GM18867 (cell line): Measurements from ENCODE around the gene GZMA.
A peak's percentile ranks its signal among the peaks of the same experiment; 100 is the strongest.
"Not testable (repeated sequence)": the region's sequence is repeated elsewhere in the genome, so short reads cannot be mapped to it uniquely, and the experiment has no call there.

Experiments used
- ATAC-seq: cut with Tn5 transposase; IDR thresholded peaks from one replicate; pipeline ENCODE4 v1.9.1; 2021; ENCODE audit warnings: mild to moderate bottlenecking, moderate library complexity; ENCODE audit not compliant: unreplicated experiment

The GZMA gene

DNA sequence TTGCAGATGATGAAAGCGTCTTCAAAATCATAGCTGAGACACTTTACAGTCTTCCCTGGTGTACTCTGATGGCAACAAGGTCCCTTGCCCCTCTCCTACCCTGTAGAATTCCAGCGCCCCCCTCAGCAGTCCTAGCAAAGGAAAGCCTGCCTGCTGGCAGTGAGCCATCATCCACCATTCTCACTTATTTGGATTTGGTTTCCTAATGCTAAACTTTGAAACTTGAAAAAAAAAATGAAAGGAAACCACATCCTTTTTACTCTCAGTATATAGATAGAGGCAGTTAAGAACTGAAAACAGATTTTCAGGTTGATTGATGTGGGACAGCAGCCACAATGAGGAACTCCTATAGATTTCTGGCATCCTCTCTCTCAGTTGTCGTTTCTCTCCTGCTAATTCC is at the start of gene GZMA:
Gene GZMA (plus strand): TSS at position 299 of the 400 bp plus-strand sequence. CDS start 37 bp downstream, at position 336.
- no peak for ATAC-seq

DNA sequence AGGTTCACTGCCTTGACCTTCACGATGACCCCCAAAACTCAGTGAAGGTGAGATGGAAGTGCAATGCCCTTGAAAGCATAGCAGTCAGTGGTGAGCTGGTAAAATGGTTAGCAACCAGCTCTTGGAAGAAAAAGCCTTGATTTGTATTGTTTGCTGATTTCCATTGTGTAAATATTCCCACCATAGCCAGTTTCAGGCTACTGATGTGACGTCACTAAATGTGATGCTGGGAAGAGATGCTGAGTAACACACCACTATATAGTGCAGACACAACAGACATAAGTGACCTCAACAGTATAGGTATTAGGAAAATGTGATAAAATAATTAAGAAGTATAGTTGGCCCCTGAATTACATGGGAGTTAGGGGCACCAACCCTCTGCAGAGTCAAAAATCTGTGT is 47.3 kb upstream of the GZMA start:
- no peak for ATAC-seq

DNA sequence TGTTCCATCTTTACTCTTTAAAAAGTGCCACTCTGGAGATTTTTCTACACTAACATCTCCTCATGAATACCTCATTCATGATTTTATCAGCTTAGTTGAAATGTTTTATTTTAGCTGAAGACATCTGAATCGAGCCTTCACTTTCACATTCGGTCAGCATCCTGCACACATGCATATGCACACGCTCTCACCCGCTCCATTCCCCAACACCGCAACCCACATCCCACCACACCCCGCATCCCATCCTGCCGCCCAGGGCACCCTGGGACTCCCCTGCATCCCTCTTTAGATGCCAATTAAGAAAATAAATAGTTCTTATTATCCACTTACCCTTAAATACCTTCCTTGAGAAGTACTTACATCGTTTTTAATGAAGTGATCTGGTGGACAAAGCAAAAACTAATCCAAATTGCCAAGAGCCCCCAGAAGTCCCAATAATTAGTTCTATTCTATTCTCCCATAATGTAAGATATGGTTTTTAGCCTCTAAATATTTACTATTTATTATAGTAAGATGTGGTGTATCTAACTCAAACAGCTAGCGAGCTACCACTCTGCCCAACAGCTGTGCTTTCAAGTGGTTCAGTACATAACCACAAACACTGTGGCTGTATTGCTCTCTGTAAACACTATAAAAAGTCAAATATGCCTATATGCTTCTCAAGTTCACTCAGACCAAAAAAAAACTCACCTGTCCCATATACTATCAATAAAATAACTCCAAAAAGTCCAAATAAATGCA is 40.2 kb upstream of the GZMA start:
- peak; percentile 49 for ATAC-seq

DNA sequence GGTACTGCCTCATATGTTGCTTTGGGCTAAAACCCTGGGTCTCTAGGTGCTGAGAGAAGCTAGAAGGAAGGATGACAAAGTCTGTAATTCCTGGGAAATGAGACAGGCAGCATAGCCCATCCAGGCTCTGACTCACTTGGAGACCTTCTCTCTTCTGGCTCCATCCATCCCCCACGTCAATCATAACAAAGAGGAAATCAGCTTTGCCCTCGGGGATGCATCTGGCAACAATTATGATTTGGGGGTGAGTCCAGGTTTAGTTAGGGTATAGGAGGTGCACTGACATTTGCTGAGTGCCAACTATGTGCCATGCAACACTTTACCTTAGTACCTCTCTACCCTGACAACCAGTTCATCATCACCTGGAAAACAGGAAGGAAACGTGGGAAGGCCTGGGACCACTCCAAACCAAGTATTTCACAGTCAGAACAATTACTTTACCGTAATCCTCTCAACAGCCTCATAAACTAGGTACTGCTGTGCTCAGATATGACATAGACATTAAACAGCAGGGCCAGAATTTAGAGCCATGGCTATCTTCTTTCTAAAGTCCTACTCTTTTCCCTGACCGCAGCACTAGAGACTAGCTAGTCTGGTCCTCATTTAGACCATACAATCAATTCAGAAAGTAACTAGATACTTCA is 39.1 kb upstream of the GZMA start:
- no peak for ATAC-seq

DNA sequence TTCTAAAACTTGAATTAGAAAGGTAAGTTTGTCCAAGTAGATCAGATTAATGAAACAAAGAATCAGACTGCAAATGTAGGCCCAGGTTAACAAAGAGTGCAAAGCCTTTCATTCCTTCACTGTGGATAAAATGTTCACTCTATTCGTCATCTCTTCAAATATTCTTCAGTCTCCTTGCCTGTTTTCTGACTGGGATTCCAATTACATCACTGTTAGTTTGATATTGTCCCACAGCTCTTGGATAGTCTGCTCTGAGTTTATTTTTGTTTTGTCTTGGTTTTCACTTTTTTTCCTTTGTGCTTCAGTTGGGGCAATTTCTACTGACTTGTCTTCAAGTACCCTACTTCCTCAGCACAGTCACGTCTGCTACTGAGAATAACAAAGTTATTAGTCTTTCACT is 38.5 kb upstream of the GZMA start:
- ATAC-seq: no peak

DNA sequence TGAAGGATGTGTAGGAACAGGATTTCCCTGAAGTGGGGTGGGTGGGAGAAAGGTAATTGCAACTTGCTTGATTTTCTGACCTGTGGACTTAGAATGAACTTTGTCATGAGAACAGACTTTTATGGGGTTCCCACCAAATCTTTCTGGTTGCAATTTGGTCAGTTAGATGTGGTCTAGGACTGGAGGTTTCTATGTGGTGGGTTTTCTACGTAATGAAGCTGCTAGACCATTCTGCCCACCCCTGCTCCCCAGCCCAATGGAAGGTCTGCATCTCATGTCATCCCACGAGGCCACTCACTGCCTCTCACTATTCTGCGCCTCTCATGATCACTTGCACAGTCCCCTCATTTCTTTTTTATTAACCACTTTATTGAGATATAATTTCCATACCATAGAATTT is 37.9 kb upstream of the GZMA start:
- no peak for ATAC-seq

DNA sequence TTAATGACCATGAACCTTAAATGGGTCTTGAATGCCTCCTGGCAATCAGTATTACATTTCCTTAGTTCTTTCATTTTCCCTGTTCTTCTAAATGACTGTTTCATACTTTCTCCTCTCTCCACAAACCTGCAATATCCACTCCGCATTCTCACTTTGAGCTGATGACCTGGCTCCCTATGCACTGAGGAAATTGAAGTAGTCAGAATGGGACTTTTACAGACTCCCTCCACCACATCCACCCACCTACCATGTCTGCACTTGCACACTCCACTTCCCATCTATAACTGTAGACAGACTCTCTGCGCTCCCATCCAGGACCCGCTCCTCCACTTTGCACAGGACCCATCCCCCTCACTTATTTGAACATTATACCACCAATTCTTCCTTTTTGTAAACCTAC is 36.2 kb upstream of the GZMA start:
- ATAC-seq: no peak

DNA sequence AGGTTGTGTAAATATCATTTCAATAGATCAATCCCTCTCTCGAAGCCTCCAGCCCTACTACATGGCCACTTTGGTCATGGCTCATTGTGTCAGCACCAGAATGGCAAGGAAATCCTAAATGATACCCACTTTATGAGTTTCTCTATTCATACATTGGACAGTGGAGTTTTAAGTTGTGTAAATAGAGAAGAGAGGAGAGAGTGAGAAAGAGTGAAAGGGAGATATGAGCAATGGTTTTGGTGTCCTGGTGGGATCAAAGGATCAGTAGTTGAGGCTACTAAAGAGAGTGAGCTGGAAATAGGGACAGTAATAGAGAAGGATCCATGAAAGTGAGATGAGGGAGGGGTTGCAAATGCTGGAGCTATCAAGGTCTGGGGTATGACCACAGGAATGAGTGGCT is 31.5 kb upstream of the GZMA start:
- ATAC-seq: no peak

DNA sequence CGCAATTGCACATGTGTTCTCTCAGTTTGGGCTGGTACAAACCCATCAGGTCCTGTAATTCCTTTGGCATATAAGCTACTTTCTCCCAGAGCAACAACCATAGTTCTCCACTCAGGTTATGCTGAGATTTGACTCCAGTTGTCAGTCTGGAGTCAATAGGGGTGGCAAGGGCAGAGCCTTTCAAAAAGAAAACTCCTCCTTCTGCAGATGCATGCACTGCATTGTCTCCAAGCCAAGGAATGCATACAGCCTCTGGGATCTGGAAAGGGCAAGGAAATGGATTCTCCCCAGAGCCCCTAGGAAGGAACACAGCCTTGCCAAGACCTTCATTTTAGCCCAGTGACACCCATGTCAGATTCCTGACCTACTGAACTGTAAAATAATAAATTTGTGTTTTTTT is 31.0 kb upstream of the GZMA start:
- no peak for ATAC-seq

DNA sequence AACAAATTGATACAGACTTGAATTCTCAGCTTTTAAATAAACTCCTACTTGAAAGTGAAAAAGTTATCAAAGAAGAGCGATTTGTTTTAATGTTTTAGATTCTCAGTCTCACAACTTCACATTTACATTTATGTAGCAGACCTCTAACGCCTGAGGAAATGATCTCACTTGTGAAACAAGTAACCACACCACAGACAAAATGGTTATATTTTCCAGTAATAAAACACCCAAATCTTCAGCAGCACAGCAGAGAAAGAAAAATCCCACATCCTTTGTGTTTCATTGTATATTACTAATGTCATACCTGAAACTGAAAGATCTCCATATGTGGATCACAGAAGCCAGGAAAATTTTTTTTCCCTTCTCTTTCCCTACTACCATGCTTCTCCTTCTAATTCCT is 29.8 kb upstream of the GZMA start:
- no peak for ATAC-seq

DNA sequence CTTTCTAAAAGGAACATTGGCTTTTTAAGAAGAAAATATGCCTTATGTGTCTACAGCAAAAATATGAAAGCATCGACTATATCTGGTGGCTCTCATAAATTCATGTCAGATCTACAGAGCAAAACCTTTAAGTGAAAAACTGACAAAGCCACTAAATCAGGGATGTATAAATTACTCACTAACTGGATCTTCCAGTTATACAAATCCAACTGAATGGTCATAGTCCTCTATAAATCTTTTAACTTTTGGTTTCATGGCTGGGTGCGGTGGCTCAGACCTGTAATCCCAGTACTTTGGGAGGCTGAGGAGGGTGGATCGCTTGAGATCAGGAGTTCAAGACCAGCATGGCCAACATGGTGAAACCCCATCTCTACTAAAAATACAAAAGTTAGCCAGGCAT is 29.2 kb upstream of the GZMA start:
- ATAC-seq: no peak

DNA sequence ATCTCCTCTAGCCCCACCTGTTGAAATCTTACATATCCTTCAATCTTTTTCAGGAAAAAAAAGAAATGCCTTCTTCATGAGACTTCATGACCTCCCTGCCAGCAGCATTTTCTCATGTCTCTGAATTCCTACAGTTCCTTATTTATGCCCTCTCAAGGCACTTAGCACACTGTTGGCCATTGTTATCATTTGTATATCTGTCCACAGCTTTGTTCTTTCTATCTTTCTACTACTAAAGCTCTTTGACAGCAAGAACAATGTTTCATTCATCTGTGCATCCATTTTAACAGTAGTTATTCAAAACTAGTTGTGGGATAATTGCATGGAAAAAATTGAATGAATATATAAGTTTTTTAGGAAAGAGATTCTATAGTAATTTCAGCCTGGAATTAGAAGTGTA is 20.9 kb upstream of the GZMA start:
- ATAC-seq: no peak

DNA sequence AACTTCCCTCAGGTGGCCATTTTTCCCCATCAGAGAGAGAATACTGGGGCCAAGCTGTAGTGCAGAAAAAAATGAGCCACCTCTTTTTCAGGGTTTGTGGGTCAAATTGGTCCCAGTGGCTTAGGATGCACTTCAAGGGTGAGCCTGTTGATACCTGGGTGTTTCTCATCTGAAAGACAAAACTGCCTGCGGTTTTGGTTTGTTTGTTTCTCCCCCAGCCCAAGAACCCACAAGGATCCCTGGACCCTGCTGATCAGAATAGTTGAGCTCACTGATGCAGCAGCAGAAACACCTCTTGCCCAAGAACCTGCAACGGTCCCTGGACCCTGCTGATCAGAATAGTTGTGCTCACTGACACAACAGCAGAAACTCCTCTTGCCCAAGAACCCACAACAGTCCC is 13.1 kb upstream of the GZMA start:
- ATAC-seq: not testable (repeated sequence)

DNA sequence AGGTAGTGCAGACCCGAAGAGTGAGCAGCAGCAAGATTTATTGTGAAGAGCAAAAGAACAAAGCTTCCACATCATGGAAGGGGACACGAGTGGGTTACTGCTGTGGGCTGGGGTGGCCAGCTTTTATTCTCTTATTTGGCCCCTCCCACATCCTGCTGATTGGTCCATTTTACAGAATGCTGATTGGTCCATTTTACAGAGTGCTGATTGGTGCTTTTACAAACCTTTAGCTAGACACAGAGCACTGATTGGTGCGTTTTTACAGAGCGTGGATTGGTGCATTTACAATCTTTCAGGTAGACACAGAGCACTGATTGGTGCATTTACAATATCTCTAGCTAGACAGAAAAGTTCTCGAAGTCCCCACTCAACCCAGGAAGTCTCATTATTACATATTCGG is 11.4 kb upstream of the GZMA start:
- ATAC-seq: not testable (repeated sequence)

DNA sequence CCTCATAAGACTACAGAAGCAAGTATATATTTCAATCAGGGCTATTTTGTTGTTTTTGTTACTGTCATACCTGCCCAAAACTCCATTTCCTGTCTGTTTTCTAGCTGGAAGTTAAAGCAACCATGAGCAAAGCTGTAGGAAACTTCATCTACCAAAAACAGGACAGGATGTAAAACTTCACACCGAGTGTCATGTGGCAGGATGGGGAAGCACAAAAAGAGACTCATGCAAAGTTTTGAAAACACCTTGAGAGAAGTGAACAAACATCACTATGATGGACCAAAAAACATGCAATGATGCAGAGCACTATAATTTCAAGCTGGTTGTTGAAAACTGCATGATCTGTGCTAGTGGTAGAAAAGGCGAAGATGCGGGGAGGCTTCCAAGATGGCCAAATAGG is 6.3 kb upstream of the GZMA start:
- no peak for ATAC-seq

DNA sequence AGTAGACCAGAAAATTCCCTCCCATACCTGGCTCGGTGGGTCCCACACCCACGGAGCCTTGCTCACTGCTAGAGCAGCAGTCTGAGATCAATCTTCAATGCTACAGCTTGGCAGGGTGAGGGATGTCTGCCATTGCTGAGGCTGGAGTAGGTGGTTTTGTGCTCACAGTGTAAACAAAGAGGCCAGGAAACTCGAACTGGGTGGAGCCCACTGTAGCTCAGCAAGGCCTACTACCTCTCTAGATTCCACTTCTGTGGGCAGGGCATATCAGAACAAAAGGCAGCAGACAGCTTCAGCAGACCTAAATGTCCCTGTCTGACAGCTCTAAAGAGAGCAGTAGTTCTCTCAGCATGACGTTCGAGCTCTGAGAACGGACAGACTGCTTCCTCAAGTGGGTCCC is 5.6 kb upstream of the GZMA start:
- no peak for ATAC-seq

DNA sequence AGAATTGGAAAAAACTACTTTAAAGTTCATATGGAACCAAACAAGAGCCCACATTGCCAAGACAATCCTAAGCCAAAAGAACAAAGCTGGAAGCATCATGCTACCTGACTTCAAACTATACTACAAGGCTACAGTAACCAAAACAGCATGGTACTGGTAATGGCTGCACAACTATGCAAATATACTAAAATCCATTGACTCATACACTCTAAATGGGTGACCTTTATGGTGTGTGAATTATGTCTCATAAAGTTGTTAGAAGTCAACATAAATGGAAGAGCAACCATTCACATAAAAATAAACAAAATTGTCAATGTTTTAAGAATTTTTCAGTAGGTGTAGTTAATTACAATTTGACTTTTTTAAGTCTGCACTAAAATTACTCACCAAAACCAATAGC is 1.3 kb upstream of the GZMA start:
- ATAC-seq: not testable (repeated sequence)

DNA sequence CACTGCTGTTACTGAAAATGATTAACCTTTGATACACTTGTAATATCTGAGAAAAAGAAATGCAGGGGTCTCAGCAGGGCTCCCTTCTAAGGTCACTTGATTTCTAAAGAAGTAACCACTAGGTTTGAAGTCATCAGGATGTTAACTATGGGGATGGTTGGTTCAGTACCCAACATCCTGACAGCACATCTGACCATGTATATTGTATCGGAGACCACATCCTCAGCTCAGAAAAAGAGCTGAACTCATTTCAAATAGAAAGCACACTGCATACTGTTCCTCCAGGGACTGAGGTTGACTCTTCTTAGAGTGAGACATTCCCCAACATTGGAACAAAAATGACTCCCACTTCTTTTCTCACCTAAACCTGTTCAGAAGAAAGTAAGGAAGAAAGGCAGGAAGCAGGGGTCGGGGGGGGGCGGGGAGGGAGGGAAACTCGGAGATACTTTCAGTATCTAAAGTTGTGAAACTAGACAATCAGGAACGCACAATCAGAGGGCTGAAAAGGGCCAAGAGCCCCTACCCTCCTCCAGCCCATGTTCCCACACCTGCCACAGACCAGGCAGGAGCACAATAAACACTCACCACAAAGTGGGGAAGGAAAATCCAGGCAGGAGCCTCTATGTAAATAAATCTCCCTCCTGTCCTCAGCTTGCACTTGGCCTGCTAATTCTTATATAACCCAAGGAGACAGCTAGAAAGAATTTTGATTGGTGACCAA is 730 bp upstream of the GZMA start:
- no peak for ATAC-seq

DNA sequence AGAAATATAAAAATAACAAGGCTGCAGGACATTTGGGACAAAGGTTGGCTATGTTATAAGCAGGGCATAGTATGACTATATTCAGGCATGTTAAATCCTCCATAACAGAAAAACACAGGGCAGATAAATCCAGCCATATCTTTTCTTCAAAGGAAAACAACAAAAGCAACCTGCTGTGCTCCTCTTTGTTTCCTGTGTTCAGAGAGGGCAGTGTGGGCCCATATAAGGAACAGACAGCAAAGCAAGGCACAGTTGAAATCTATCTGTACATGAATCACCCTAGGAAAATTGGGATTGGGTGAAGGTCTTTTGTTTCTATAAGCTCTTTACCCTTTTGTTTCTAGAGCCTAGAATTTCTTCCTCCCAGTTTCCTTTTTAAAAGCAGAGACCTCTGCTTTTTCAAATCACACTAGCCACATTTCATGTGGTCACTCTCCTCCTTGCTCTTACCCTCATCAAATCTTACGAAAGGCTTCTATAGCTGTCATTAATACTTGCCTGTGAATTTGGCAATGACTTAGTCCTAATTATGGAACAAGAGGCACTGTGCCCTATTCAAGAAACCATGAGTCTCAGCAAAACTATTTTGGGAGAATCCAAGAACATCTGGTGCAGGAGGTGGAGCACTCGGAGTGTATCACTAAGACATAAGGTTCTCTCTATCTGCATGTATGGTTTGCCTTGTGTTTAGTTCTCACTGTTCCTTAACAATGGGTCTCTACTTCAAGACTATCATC is 1.8 kb downstream of the GZMA start:
- no peak for ATAC-seq

DNA sequence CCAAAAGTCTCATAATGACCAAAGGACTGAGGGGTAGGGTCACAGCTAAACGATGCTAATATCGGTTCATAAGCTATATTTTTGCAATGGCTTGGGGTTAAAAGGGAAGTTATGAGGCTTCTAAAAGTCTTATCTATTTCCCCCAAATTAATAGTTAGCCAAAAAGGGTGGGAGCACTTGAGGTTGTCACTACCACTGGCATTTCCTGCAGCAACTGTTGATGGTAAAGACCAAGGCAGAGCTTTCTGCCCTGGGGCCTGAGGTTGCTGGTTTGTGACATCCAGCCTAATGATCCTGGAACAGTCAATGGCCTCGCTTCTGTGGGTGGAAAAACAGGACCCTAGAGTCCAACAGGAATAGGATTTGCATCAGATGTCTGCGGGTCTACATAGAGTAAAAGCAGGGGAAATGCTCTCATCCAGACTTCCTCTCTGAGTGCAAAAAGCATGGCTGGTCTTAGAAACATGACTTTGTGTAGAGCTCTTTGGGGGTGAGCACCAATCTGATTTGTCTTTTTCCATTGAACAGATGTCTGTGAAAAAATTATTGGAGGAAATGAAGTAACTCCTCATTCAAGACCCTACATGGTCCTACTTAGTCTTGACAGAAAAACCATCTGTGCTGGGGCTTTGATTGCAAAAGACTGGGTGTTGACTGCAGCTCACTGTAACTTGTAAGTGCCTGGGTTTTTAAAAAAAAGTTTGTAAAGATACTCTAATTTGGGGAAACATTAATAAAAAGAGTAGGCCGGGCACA is 2.7 kb downstream of the GZMA start:
- ATAC-seq: no peak

DNA sequence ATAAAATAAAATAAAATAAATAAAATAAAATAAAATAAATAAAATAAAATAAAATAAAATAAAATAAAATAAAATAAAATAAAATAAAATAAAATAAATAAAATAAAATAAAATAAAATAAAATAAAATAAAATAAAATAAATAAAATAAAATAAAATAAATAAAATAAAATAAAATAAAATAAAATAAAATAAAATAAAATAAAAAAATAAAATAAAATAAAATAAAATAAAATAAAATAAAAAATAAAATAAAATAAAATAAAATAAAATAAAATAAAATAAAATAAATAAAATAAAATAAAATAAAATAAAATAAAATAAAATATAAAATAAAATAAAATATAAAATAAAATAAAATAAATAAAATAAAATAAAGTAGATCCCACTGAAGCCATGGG is 3.5 kb downstream of the GZMA start:
- ATAC-seq: not testable (repeated sequence)
